ENCODE measurements around the gene ADAMTS12.

DNA sequence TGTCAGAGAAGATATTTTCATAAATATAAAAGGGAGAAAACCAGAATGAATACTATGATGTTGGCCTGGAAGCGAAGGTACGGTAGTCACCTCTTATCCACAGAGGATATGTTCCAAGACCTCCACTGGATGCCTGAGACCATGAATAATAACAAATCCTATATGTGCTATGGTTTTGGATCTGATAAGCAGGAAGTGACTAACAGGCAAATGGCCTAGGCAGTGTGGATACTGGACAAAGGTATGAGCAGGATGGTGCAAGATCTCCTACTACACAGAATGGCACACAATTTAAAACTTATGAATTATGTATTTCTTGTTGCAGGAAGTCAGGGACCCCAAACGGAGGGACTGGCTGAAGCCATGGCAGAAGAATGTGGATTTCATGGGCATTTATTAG is 48.2 kb downstream of the ADAMTS12 start:
- TF ChIP-seq, protein P1, sequence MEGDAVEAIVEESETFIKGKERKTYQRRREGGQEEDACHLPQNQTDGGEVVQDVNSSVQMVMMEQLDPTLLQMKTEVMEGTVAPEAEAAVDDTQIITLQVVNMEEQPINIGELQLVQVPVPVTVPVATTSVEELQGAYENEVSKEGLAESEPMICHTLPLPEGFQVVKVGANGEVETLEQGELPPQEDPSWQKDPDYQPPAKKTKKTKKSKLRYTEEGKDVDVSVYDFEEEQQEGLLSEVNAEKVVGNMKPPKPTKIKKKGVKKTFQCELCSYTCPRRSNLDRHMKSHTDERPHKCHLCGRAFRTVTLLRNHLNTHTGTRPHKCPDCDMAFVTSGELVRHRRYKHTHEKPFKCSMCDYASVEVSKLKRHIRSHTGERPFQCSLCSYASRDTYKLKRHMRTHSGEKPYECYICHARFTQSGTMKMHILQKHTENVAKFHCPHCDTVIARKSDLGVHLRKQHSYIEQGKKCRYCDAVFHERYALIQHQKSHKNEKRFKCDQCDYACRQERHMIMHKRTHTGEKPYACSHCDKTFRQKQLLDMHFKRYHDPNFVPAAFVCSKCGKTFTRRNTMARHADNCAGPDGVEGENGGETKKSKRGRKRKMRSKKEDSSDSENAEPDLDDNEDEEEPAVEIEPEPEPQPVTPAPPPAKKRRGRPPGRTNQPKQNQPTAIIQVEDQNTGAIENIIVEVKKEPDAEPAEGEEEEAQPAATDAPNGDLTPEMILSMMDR (optimal IDR thresholded peaks at IDR 0.05 in 1 of 3, IDR thresholded peaks at IDR 0.05 in 1 of 3, conservative IDR thresholded peaks at IDR 0.05 in 1 of 3; ENCODE audit: extremely low read depth in 1 of 3, insufficient read depth in 2 of 3, low read length in 3 of 3): no peak
- TF ChIP-seq EZH2 (IDR thresholded peaks at IDR 0.05; ENCODE audit: low read length): no peak
